Sigmoid colon (tissue), 4 donors: ENCODE results near the gene ZNF213.

Experiments
- CTCF ChIP-seq, 4 experiments: fragments of 450-650 bp in 3 of 4; fragments of 200-600 bp in 1 of 4; IDR thresholded peaks; one replicate each; pipeline ENCODE4 v1.5.1; 2016 to 2019; ENCODE audit warnings: antibody characterized with exemption in 4 of 4, mild to moderate bottlenecking in 3 of 4, moderate library complexity in 2 of 4
- EP300 ChIP-seq, 4 donors: sonication (generic); formaldehyde crosslinking; IDR thresholded peaks; one replicate each; pipeline ENCODE4 v1.6.1; 2017; ENCODE audit warnings: antibody characterized with exemption in 4 of 4
- POLR2A ChIP-seq, 2 donors: fragments of 450-650 bp; IDR thresholded peaks; one replicate each; pipeline ENCODE4 v1.6.1; 2016; ENCODE audit warnings: antibody characterized with exemption in 2 of 2, mild to moderate bottlenecking in 2 of 2, moderate library complexity in 2 of 2
- POLR2AphosphoS5 ChIP-seq, 4 donors: sonication (generic); formaldehyde crosslinking; IDR thresholded peaks; one replicate each; pipeline ENCODE4 v1.6.1; 2017; ENCODE audit warnings: antibody characterized with exemption in 4 of 4

DNA sequence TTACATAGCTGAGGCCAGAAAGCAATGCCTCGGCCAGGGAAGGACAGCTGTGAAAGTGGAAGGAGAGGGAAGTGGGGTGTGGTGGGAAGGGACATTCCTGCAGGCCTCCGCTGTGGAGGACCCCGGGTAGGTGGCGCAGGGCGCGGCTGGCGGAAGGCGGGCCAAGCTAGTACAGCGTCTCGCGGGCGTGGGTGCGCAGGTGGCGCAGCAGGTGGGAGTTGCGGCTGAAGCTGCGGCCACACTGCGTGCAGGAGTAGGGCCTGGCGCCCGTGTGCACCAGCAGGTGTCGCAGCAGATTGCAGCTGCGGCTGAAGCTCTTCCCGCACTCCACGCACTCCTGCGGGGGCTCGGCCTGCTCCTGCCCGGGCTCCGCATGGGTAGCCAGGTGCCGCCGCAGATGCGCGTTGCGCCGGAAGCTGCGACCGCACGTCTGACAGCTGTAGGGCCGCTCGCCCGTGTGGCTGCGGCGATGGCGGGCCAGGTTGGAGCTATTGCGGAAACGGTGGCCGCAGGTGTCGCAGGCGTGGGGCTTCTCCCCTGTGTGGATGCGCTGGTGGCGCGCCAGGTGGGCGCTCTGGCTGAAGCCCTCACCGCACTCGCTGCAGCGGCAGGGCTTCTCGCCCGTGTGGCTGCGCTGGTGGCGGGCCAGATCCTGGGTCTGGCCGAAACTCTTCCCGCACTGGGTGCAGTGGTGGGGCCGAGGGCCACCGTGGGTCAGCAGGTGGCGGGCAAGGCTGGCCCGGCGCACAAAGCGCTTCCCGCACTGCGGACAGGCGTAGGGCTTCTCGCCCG is 45.7 kb upstream of the ZNF213 start:
- TF ChIP-seq EP300 (IDR thresholded peaks at IDR 0.05) (no peak), POLR2A (IDR thresholded peaks at IDR 0.05) (no peak), CTCF (IDR thresholded peaks at IDR 0.05) (no peak), POLR2AphosphoS5 (IDR thresholded peaks at IDR 0.05) (no peak)
